HL-60 (cell line): ENCODE results near the gene HPGDS.

Source experiments
- DNase-seq, 2 experiments: peaks; one replicate each; pipeline ENCODE4 v3.0.0-alpha.2; 2010 to 2020; ENCODE audit warnings: low read depth in 1 of 2, low spot score in 1 of 2
- H3K27ac ChIP-seq: fragments of 250-450 bp; sonication (Bioruptor Pico); replicated peaks from 2 replicates; pipeline ENCODE4 v1.5.1; 2020; ENCODE audit warnings: mild to moderate bottlenecking, moderate library complexity
- H3K27me3 ChIP-seq: fragments of 250-450 bp; sonication (Bioruptor Pico); 2 replicates; pipeline ENCODE4 v1.5.1; 2021; ENCODE audit warnings: mild to moderate bottlenecking, moderate library complexity; ENCODE audit not compliant: insufficient read depth, poor library complexity, severe bottlenecking
- H3K4me3 ChIP-seq: replicated peaks from 2 replicates; pipeline ENCODE4 v1.5.1; 2011; ENCODE audit warnings: mild to moderate bottlenecking, control low read depth, low read length; ENCODE audit not compliant: insufficient read depth
- GABPA ChIP-seq: IDR thresholded peaks from 2 replicates; pipeline ENCODE4 v1.6.1; 2012; ENCODE audit warnings: low read depth
- POLR2AphosphoS5 ChIP-seq: IDR thresholded peaks from 2 replicates; pipeline ENCODE4 v1.6.1; 2012; ENCODE audit warnings: low read depth
- SPI1 ChIP-seq: IDR thresholded peaks from 2 replicates; pipeline ENCODE4 v1.6.1; 2012; ENCODE audit warnings: low read depth, mild to moderate bottlenecking, borderline replicate concordance
- TF ChIP-seq, protein P1 (sequence below): IDR thresholded peaks from 2 replicates; pipeline ENCODE4 v1.6.1; 2012; ENCODE audit warnings: low read depth; ENCODE audit not compliant: insufficient replicate concordance
- TF ChIP-seq, protein P2 (sequence below): IDR thresholded peaks from one replicate; pipeline ENCODE4 v1.5.1; 2011; ENCODE audit warnings: low read length, control low read depth, inconsistent platforms; ENCODE audit not compliant: insufficient read depth

HPGDS gene

DNA sequence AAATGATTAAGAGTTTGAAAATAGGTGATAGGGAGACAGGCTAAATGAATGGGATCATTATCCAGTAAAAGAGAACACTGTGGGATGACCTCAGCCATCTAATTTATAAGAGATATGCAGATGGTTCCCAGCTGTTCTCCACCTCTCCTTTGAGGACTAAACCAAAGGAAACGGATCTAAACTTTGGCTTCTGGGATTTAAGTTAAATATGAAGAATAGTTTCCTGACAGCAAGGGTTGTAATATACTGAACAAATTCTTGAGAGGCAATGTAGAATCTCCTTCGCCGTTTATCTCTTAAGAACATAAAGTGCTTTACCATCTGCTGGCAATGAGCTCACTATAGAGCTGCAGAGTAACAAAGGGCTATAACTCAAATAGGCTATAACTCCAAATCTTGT, 35.4 kb upstream of the HPGDS start:
- H3K27me3 ChIP-seq, result no peaks in the 10 kb centered on the region
- DNase-seq, result no peak
- H3K27ac ChIP-seq, result no peak overlapping the region
- H3K4me3 ChIP-seq, result no peak overlapping the region
- TF ChIP-seq GABPA, result no peak
- no peak for TF ChIP-seq SPI1
- TF ChIP-seq, protein P1, sequence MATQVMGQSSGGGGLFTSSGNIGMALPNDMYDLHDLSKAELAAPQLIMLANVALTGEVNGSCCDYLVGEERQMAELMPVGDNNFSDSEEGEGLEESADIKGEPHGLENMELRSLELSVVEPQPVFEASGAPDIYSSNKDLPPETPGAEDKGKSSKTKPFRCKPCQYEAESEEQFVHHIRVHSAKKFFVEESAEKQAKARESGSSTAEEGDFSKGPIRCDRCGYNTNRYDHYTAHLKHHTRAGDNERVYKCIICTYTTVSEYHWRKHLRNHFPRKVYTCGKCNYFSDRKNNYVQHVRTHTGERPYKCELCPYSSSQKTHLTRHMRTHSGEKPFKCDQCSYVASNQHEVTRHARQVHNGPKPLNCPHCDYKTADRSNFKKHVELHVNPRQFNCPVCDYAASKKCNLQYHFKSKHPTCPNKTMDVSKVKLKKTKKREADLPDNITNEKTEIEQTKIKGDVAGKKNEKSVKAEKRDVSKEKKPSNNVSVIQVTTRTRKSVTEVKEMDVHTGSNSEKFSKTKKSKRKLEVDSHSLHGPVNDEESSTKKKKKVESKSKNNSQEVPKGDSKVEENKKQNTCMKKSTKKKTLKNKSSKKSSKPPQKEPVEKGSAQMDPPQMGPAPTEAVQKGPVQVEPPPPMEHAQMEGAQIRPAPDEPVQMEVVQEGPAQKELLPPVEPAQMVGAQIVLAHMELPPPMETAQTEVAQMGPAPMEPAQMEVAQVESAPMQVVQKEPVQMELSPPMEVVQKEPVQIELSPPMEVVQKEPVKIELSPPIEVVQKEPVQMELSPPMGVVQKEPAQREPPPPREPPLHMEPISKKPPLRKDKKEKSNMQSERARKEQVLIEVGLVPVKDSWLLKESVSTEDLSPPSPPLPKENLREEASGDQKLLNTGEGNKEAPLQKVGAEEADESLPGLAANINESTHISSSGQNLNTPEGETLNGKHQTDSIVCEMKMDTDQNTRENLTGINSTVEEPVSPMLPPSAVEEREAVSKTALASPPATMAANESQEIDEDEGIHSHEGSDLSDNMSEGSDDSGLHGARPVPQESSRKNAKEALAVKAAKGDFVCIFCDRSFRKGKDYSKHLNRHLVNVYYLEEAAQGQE, result no peak
- TF ChIP-seq, protein P2, sequence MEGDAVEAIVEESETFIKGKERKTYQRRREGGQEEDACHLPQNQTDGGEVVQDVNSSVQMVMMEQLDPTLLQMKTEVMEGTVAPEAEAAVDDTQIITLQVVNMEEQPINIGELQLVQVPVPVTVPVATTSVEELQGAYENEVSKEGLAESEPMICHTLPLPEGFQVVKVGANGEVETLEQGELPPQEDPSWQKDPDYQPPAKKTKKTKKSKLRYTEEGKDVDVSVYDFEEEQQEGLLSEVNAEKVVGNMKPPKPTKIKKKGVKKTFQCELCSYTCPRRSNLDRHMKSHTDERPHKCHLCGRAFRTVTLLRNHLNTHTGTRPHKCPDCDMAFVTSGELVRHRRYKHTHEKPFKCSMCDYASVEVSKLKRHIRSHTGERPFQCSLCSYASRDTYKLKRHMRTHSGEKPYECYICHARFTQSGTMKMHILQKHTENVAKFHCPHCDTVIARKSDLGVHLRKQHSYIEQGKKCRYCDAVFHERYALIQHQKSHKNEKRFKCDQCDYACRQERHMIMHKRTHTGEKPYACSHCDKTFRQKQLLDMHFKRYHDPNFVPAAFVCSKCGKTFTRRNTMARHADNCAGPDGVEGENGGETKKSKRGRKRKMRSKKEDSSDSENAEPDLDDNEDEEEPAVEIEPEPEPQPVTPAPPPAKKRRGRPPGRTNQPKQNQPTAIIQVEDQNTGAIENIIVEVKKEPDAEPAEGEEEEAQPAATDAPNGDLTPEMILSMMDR, result no peak
- no peak for TF ChIP-seq POLR2AphosphoS5

DNA sequence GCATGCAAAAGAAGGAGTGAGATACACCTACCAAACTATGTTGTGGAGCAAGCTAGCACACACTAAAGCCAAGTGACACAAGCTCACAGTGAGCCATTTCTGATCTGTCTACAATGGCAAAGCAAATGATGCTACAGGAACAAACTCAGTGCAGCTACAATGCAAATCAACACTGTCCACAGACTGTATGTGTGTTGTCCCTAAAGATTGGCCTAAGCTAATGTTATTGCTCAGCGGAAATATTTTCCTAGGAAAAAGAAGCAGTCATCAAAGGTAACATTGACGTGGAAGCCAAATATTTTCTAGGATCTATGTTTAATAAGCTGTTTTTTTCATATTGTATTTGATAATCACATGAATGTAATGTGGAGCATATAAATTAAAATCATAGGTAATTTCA, 34.7 kb upstream of the HPGDS start:
- H3K4me3 ChIP-seq, result no peak overlapping the region
- no peaks in the 10 kb centered on the region for H3K27me3 ChIP-seq
- TF ChIP-seq, protein P2, result no peak
- TF ChIP-seq GABPA (no peak), POLR2AphosphoS5 (no peak)
- H3K27ac ChIP-seq, result no peak overlapping the region
- DNase-seq, result no peak

DNA sequence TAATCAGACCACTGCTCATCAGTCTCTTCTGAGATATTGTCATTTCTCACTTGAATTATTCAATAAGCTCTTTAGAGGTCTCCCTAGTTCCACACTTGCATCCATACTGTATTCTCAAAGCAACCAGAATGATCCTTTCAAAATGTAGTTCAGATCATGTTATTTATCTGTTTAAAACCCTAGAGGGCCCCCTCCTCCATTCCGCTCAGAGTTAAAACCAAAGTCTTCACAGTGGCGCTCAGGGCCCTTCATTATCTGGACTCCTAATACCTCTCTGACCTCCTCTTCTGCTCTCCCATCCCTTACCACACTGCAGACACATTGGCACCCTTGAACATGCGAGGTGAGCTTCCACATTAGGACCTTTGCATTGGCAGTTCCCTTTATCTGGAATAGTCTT, 32.7 kb upstream of the HPGDS start:
- TF ChIP-seq, protein P2, result no peak
- TF ChIP-seq GABPA (no peak), POLR2AphosphoS5 (no peak), SPI1 (no peak)
- TF ChIP-seq, protein P1, result no peak
- no peak for DNase-seq
- no peak overlapping the region for H3K4me3 ChIP-seq
- no peaks in the 10 kb centered on the region for H3K27me3 ChIP-seq
- no peak overlapping the region for H3K27ac ChIP-seq

DNA sequence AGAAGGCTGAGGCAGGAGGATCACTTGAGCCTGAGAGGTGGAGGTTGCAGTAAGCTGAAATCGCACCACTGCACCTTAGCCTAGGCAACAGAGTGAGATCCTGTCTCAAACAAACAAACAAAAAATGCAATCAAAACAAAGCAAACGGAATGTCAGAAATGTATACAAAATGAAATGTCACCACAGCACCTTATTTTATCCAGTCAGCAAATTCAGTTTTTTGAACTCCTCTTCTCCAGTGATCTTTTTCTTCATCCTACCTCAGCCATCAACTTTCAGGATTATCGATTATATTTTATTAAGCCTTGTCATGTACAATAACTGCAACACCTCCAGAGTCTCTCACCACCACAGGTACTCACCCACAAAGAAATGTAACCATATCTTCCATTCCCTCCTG, 31.1 kb upstream of the HPGDS start:
- no peak for DNase-seq
- no peak overlapping the region for H3K27ac ChIP-seq
- TF ChIP-seq SPI1 (no peak), POLR2AphosphoS5 (no peak), GABPA (no peak)
- TF ChIP-seq, protein P2, result no peak
- TF ChIP-seq, protein P1, result no peak
- H3K27me3 ChIP-seq, result no peaks in the 10 kb centered on the region
- no peak overlapping the region for H3K4me3 ChIP-seq
